ENCODE measurements around the gene ERCC4.
A peak's percentile ranks its signal among the peaks of the same experiment; 100 is the strongest.
"Not testable (repeated sequence)": the region's sequence is repeated elsewhere in the genome, so short reads cannot be mapped to it uniquely, and the experiment has no call there.

The ERCC4 gene

DNA sequence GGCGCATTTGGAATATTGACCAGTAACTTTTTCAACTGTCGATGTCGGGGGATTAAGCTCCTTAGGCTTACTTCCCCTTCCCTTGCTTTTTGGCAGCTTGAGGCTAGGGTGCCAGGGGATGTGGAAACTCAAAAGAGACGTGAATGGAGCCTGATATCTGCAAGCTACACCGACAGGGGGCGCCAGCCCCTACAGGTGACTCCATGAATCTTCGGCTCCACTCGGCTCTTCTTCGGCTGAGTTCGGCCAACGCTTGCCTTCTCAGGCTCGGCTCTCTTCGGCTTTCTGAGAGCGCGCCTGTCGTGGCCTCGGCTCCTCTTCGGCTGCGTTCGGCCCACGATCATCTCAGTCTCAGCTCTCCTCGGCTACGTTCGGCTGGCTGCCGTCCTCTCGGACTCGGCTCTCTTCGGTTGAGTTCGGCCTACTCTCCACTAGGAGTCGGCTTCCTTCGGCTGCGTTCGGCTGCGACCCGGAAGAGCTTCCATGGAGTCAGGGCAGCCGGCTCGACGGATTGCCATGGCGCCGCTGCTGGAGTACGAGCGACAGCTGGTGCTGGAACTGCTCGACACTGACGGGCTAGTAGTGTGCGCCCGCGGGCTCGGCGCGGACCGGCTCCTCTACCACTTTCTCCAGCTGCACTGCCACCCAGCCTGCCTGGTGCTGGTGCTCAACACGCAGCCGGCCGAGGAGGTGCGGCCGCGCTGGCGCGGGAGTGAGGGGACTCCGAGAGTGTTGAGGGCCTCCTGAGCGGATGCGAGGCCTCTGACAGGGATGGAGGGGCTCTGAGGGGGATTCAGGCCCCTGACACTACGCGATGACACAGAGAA is at the start of gene ERCC4:
TSS of gene ERCC4 (plus strand) at position 472 of the 827 bp plus-strand sequence. CDS start at position 484, 12 bp downstream.
- peak; percentile 98 to 99 for DNase-seq

GRCh38 chr16:13873835-13874438 is 46.0 kb upstream of the ERCC4 start:
- DNase-seq: no peak

GRCh38 chr16:13875614-13876284 is 44.2 kb upstream of the ERCC4 start:
- DNase-seq: no peak

DNA sequence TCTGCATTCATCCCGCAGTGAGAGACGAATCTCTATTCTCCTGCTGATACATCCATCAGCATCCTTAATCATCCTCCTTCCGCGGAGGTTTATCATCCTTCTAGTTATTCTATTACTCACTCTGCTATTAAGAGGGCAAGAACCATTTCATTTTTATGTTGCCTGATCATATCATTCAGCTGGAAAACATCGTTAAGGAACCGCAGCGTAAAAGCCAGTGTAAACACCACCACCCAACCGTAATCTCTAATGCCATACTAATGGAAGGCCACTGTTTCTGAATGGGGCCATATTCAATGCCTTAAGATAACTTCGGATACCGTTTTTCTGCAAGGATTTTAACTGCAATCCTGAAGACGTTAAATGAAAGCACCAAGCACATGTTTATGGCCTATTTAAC is 36.7 kb upstream of the ERCC4 start:
- DNase-seq: no peak

GRCh38 chr16:13883881-13884280 is 36.1 kb upstream of the ERCC4 start:
- DNase-seq: no peak

DNA sequence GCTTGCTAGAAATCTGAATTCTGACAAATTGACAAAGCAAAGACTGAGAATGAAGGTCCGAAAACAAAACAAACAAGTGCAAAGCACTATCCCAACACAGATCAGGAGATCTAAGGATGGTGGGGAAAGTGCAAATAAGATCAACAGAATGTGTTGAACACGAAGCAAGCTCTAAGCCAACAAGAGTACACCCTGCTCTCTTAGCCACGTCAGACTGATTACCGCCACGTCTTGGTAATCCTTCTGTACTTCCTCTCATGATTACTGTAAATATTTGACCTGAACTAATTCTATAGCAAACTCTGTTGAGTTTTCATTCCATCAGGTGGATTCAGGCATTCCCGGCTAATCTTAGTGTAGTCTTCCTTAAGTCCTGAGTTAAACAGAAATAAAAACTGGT is 34.3 kb upstream of the ERCC4 start:
- no peak for DNase-seq

- DNase-seq: no peak
These were observed 33.3 kb upstream of the ERCC4 start for GRCh38 chr16:13886608-13887007.

GRCh38 chr16:13889323-13889722 is 30.6 kb upstream of the ERCC4 start:
- DNase-seq: not testable (repeated sequence)

- DNase-seq: no peak
These were observed 27.7 kb upstream of the ERCC4 start for GRCh38 chr16:13892301-13892700.

GRCh38 chr16:13895516-13895915 is 24.4 kb upstream of the ERCC4 start:
- DNase-seq: no peak

DNA sequence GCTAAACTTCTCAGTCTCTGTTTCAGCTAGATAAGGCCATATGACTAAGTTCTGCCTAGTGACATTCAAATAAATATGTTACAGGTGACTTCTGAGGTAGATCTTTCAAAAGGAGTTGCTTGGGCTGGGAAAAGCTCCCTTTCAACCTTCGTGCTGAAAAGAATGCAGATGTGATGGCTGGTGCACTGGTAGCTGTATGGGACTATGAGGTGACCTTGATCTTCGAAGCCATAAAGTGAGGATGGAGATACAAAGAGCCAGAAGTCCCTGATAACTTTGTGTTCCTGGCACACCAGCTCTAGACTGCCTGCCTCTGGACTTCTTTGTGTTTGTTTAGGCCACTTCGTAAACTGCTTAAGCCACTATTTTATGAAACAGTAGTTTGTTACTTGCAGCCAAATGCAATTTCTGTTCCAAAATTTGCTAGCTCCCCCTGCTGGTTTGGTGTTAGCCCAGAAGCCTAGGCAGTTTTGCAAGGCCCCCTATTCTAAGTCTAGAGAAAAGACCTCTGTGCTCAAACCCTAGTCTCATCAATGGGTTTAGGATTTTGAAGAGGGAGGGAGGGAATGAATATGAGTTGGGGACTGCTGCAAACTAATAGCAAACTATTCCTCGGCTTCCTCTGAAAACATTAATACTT is 23.3 kb upstream of the ERCC4 start:
- DNase-seq: no peak

GRCh38 chr16:13897806-13898205 is 22.1 kb upstream of the ERCC4 start:
- no peak for DNase-seq

- no peak for DNase-seq
These were observed 21.7 kb upstream of the ERCC4 start for GRCh38 chr16:13898233-13898632.

- no peak for DNase-seq
These were observed 17.9 kb upstream of the ERCC4 start for GRCh38 chr16:13902052-13902451.

- no peak for DNase-seq
These were observed 17.3 kb upstream of the ERCC4 start for GRCh38 chr16:13902677-13903076.

DNA sequence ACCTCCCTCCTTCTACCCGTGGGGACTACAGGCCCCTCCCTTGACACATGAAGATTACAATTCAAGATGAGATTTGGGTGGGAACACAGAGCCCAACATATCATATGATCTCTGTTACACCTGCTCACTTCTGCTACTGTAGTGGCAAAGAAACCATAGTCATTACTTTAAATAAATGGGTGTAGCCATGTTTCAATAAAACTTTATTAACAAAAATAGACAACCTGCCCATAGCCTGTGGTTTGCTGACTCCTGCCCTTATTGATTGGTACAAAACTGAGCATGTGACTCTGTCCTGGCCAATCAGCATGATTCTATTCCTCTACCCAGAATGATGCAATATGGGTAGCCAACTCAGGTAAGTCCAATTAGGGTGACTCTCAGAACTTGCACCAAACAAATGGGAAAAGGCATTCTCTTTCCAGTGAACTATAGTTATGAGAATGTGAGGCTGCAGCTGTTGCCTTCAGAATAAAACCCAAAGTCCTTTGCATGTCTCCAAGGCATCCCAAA is 15.7 kb upstream of the ERCC4 start:
- DNase-seq: no peak

- peak; percentile 9 to 15 for DNase-seq
These were observed 15.1 kb upstream of the ERCC4 start for GRCh38 chr16:13904822-13905221.

DNA sequence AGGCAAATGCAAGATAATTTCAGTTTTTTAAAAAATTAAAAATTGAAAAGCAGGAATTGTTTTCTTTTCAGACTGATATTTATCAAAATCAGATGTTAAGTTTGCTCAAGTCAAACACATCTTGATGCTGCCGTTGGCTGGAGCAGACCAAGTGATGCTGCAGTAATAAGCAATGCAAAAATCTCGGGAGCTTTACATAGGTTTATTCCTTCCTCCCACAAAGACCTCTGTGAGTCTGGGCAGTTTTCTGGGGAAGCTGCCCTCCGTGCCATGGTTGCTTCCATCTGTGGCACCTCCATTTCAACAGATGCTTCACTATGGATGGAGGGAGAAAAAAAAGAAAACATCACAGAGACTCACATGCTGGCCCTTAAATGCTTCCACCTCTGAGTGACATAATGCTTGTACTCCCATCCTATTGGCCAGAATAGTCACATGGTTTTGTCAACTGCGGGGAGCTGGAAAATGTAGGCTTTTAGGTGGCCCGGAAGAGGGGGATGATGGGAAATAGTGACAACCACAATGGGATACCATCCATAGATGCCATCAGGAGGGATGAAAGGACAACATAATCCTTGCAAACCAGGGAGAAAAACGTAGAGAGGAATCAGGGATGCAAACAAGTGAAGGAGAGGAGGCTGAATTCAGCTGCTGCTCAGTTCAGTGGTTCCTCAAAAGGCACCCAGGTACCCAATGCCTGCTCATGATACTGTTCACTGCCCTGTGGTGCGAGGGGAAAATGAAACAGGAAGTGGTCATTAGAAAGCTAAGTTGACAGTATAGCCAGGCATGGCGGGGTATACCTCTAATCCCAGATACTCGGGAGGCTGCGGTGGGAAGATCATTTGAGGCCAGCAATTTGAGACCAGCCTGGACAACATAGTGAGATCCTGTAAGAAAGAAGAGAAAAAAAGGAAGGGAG is 13.5 kb upstream of the ERCC4 start:
- no peak for DNase-seq

DNA sequence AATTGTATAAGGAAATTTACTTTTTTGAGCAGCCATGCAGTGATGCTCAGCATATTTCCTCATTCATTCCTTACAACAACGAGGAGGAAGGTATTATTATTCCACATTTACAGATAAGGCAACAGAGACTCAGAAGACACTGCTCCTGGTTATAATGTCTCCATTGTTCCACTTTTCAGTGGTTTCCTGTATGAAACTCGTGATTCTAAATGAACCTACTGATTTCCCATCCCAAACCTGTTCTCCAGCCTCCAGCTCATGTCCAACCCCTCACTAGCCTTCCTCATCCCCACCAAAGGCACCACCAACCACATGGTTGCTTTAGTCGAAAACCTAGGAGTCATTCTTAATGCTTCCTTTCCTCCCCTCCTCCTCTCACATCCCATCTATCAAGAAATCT is 12.5 kb upstream of the ERCC4 start:
- no peak for DNase-seq

DNA sequence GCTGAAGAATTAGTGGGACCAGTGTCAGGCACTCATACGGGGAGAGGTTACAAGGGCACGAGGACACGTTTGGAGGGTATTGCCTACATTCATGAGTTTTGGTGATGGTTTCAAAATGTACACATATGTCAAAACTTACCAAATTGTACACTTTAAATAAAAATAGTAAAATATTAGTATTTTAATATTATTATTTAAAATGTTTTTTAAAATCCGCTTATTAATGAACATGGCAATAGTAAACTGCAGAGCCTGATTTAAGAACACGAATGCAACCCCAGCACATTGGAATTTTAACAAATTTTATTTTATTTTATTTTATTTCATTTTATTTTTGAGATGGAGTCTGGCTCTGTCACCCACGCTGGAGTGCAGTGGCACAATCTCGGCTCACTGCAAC is 10.9 kb upstream of the ERCC4 start:
- no peak for DNase-seq

GRCh38 chr16:13909872-13910303 is 10.1 kb upstream of the ERCC4 start:
- no peak for DNase-seq

DNA sequence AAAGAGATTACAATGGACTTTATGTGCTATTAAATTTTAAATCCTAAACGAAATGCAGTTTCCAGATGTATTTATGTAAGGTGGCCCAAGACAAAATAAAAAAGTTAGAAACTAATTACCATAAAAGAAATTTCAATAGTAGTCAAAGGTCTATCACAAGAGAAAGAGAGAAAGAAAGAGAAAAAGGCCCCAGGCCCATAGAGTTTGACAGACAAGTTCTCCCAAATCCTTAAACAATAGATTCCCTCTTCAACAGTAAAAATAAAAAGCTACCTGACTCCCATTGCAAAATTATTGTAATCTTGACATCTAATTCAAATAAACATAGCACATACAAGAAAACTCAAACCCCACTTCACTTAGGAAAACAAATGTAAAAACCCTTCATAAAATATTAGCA is 8.6 kb upstream of the ERCC4 start:
- no peak for DNase-seq
